ENCODE data around the gene ABHD16B. TPM values are rescaled to one million over a fixed set of nuclear protein-coding genes. Genes with fewer than 3 reads are reported as not detected.

Gene ABHD16B
- total RNA-seq, 2 donors from 2014 or later, result not detected

- H3K9me3 ChIP-seq, result no peaks in the 10 kb centered on the region
- peaks cover 0 to 56% of the 10 kb centered on the region in 2 donors for H3K4me1 ChIP-seq
- peaks cover 8% of the 10 kb centered on the region for H3K36me3 ChIP-seq
- no peak overlapping the region for H3K4me3 ChIP-seq
- no peak for DNase-seq (ENCODE audit: low spot score)
- no peaks in the 10 kb centered on the region for H3K27me3 ChIP-seq
- TF ChIP-seq CTCF (IDR thresholded peaks at IDR 0.05), result no peak
- peak overlapping the region; percentile 18 to 48 for H3K27ac ChIP-seq
Measured at GRCh38 chr20:63859166-63859699, 2.1 kb upstream of the ABHD16B start.

- peaks cover 8% of the 10 kb centered on the region for H3K36me3 ChIP-seq
- no peak for DNase-seq (ENCODE audit: low spot score)
- no peak for TF ChIP-seq CTCF (IDR thresholded peaks at IDR 0.05)
- H3K4me1 ChIP-seq, result peaks cover 0 to 49% of the 10 kb centered on the region in 2 donors
- H3K27ac ChIP-seq, result no peak overlapping the region
- H3K9me3 ChIP-seq, result no peaks in the 10 kb centered on the region
- H3K27me3 ChIP-seq, result no peaks in the 10 kb centered on the region
- H3K4me3 ChIP-seq, result no peak overlapping the region
Measured at GRCh38 chr20:63860325-63861051, 810 bp upstream of the ABHD16B start.

GRCh38 chr20:63861981-63862901 lies 943 bp downstream of the ABHD16B start:
- no peak overlapping the region for H3K27ac ChIP-seq
- peaks cover 8% of the 10 kb centered on the region for H3K36me3 ChIP-seq
- no peak overlapping the region for H3K4me3 ChIP-seq
- H3K27me3 ChIP-seq, result no peaks in the 10 kb centered on the region
- peaks cover 0 to 51% of the 10 kb centered on the region in 2 donors for H3K4me1 ChIP-seq
- TF ChIP-seq CTCF (IDR thresholded peaks at IDR 0.05), result no peak
- H3K9me3 ChIP-seq, result no peaks in the 10 kb centered on the region
- DNase-seq (ENCODE audit: low spot score), result no peak

GRCh38 chr20:63863021-63863797 lies 1.9 kb downstream of the ABHD16B start:
- no peak for TF ChIP-seq CTCF (IDR thresholded peaks at IDR 0.05)
- Histone ChIP-seq H3K4me3 (peak overlapping the region in 1 of 2 donors; percentile 79), H3K4me1 (peaks cover 0 to 42% of the 10 kb centered on the region in 2 donors)

GRCh38 chr20:63863798-63864544 lies 2.7 kb downstream of the ABHD16B start:
- Histone ChIP-seq H3K9me3 (no peaks in the 10 kb centered on the region), H3K27me3 (no peaks in the 10 kb centered on the region), H3K4me1 (peaks cover 0 to 34% of the 10 kb centered on the region in 2 donors), H3K27ac (peak overlapping the region; percentile 89 to 97), H3K4me3 (peak overlapping the region; percentile 79 to 95), H3K36me3 (peaks cover 17% of the 10 kb centered on the region)
- peak; percentile 94 for DNase-seq (ENCODE audit: low spot score)
- TF ChIP-seq CTCF (IDR thresholded peaks at IDR 0.05), result peak; percentile 71 to 90

More at GRCh38 chr20:63863021-63863797, 1.9 kb downstream of the ABHD16B start:
- Histone ChIP-seq H3K27me3 (no peaks in the 10 kb centered on the region), H3K9me3 (no peaks in the 10 kb centered on the region), H3K36me3 (peaks cover 9% of the 10 kb centered on the region), H3K27ac (peak overlapping the region; percentile 89 to 97)
- no peak for DNase-seq (ENCODE audit: low spot score)
